CD4-positive, alpha-beta T cell treated with Interleukin-21 for 1 hour (primary cell): ENCODE data around the gene FDX1.

Source experiments
- DNase-seq: peaks from one replicate; pipeline ENCODE4 v3.0.0-alpha.2; 2020

FDX1 gene

GRCh38 chr11:110431674-110432073, 1.9 kb downstream of the FDX1 start:
- no peak for DNase-seq

GRCh38 chr11:110432713-110433392, 3.1 kb downstream of the FDX1 start:
- no peak for DNase-seq

- peak; percentile 30 for DNase-seq
These were observed 3.9 kb downstream of the FDX1 start for GRCh38 chr11:110433393-110434333.

GRCh38 chr11:110434952-110435779, 5.4 kb downstream of the FDX1 start:
- peak; percentile 53 for DNase-seq

- DNase-seq, result no peak
These were observed 6.3 kb downstream of the FDX1 start for GRCh38 chr11:110435780-110436717.

- DNase-seq, result no peak
These were observed 8.3 kb downstream of the FDX1 start for GRCh38 chr11:110438017-110438416.

- no peak for DNase-seq
These were observed 15.7 kb downstream of the FDX1 start for GRCh38 chr11:110445437-110445836.

GRCh38 chr11:110446061-110446460, 16.3 kb downstream of the FDX1 start:
- no peak for DNase-seq

GRCh38 chr11:110446594-110446993, 16.8 kb downstream of the FDX1 start:
- DNase-seq, result no peak

- DNase-seq, result no peak
These were observed 17.6 kb downstream of the FDX1 start for GRCh38 chr11:110447343-110447742.

GRCh38 chr11:110447897-110448745, 18.4 kb downstream of the FDX1 start:
- DNase-seq, result peak; percentile 27

GRCh38 chr11:110450246-110450645, 20.5 kb downstream of the FDX1 start:
- no peak for DNase-seq

- DNase-seq, result no peak
These were observed 23.0 kb downstream of the FDX1 start for GRCh38 chr11:110452720-110453119.

GRCh38 chr11:110453684-110454354, 24.1 kb downstream of the FDX1 start:
- no peak for DNase-seq

GRCh38 chr11:110454609-110455008, 24.9 kb downstream of the FDX1 start:
- no peak for DNase-seq

- no peak for DNase-seq
These were observed 26.0 kb downstream of the FDX1 start for GRCh38 chr11:110455718-110456117.

- peak; percentile 35 for DNase-seq
These were observed 33.4 kb downstream of the FDX1 start for GRCh38 chr11:110463153-110463552.

GRCh38 chr11:110465231-110465630, 35.5 kb downstream of the FDX1 start:
- DNase-seq, result no peak

GRCh38 chr11:110467556-110467955, 37.8 kb downstream of the FDX1 start:
- no peak for DNase-seq

- no peak for DNase-seq
These were observed 38.4 kb downstream of the FDX1 start for GRCh38 chr11:110468121-110468520.
